Neural progenitor cell (in vitro differentiated cells): ENCODE data around the gene KRT20.

ENCODE experiments used
- CTCF ChIP-seq: fragments of 200-600 bp; sonication (generic); IDR thresholded peaks from 2 replicates; pipeline ENCODE4 v1.5.1; 2017; ENCODE audit warnings: antibody characterized with exemption, mild to moderate bottlenecking
- EZH2phosphoT487 ChIP-seq: fragments of 200-600 bp; sonication (generic); IDR thresholded peaks from 2 replicates; pipeline ENCODE4 v1.6.1; 2017; ENCODE audit warnings: antibody characterized with exemption

GRCh38 chr17:40916366-40916765 lies 31.3 kb upstream of the KRT20 start:
- no peak for TF ChIP-seq CTCF
- no peak for TF ChIP-seq EZH2phosphoT487
